Lung (tissue), 13 donors: ENCODE results near the gene OR56A4. TPM values are rescaled to one million over a fixed set of nuclear protein-coding genes. Genes with fewer than 3 reads are reported as not detected.
A peak's percentile ranks its signal among the peaks of the same experiment; 100 is the strongest.

Source experiments
- ATAC-seq: fragments of 200-7000 bp; cut with Tn5 transposase; one replicate; pipeline ENCODE4 v1.9.1; 2020; ENCODE audit warnings: moderate number of reproducible peaks; ENCODE audit not compliant: insufficient read depth, low FRiP score
- DNase-seq, 3 donors: peaks; one replicate each; pipeline ENCODE4 v3.0.0-alpha.2; 2013 to 2017
- H3K27ac ChIP-seq, 2 donors: one replicate each; pipeline ENCODE4 v1.5.1; 2013; ENCODE audit warnings: mild to moderate bottlenecking in 2 of 2, moderate library complexity in 2 of 2, control low read depth in 1 of 2, inconsistent platforms in 1 of 2, low read depth in 1 of 2, low read length in 1 of 2
- H3K27me3 ChIP-seq, 3 donors: one replicate each; pipeline ENCODE4 v1.5.1; 2013; ENCODE audit warnings: low read length in 2 of 3; ENCODE audit not compliant: control insufficient read depth in 3 of 3, insufficient read depth in 3 of 3
- H3K36me3 ChIP-seq, 4 donors: one replicate each; pipeline ENCODE4 v1.5.1; 2013; ENCODE audit warnings: low read length in 4 of 4, mild to moderate bottlenecking in 1 of 4, moderate library complexity in 1 of 4; ENCODE audit not compliant: control insufficient read depth in 4 of 4, insufficient read depth in 4 of 4
- H3K4me1 ChIP-seq, 5 donors: one replicate each; pipeline ENCODE4 v1.5.1; 2013; ENCODE audit warnings: low read length in 5 of 5, mild to moderate bottlenecking in 2 of 5, moderate library complexity in 1 of 5; ENCODE audit not compliant: control insufficient read depth in 5 of 5, insufficient read depth in 5 of 5
- H3K4me3 ChIP-seq: one replicate; pipeline ENCODE4 v1.5.1; 2013; ENCODE audit warnings: mild to moderate bottlenecking, control low read depth, moderate library complexity
- H3K9ac ChIP-seq, 2 donors: one replicate each; pipeline ENCODE4 v1.5.1; 2013; ENCODE audit warnings: low read length in 2 of 2, control low read depth in 1 of 2; ENCODE audit not compliant: insufficient read depth in 1 of 2
- H3K9me3 ChIP-seq, 4 donors: one replicate each; pipeline ENCODE4 v1.5.1; 2013; ENCODE audit warnings: low read length in 3 of 4, mild to moderate bottlenecking in 1 of 4, moderate library complexity in 1 of 4; ENCODE audit not compliant: control insufficient read depth in 4 of 4, insufficient read depth in 3 of 4
- WGBS, 2 donors: extraction: QIAGEN DNeasy Blood & Tissue Kit; methylation state at CpG; one replicate each; pipeline ENCODE4 v1.1.7; 2013; 5-methylcytosine and 5-hydroxymethylcytosine counted together
- polyA plus RNA-seq, 2 donors: library from polyadenylated mRNA; stranded (reverse); fragments of 200-250 nt; gene quantifications; one replicate each; pipeline ENCODE4 v1.2.1, GENCODE V29; 2013
- small RNA-seq: library from RNA; depleted of rRNA; stranded (forward); fragments of <200 nt; gene quantifications from one replicate; pipeline ENCODE3, GENCODE V24; 2014; ENCODE audit warnings: low replicate concordance
- total RNA-seq, 2 donors: library from RNA; depleted of rRNA in 1 of 2; stranded (reverse); fragments of >200 nt in 1 of 2; gene quantifications; one replicate each; pipeline ENCODE4 v1.2.1, GENCODE V29; 2014 to 2021
- TF ChIP-seq, protein P1 (sequence below): IDR thresholded peaks from 2 replicates; pipeline ENCODE4 v1.5.1; 2012; ENCODE audit warnings: mild to moderate bottlenecking; ENCODE audit errors: control extremely low read depth, extremely low read depth
- donor health status: control.
- donor health status: control.
- donor health status: Bipolar disorder and iron deficiency.
- donor health status: healthy.
- donor health status: DM: yes; HTN: yes; CAD: no.

The OR56A4 gene
- total and polyA plus RNA-seq, 4 donors = 0.06 TPM; not detected in 3

- TF ChIP-seq, protein P1, sequence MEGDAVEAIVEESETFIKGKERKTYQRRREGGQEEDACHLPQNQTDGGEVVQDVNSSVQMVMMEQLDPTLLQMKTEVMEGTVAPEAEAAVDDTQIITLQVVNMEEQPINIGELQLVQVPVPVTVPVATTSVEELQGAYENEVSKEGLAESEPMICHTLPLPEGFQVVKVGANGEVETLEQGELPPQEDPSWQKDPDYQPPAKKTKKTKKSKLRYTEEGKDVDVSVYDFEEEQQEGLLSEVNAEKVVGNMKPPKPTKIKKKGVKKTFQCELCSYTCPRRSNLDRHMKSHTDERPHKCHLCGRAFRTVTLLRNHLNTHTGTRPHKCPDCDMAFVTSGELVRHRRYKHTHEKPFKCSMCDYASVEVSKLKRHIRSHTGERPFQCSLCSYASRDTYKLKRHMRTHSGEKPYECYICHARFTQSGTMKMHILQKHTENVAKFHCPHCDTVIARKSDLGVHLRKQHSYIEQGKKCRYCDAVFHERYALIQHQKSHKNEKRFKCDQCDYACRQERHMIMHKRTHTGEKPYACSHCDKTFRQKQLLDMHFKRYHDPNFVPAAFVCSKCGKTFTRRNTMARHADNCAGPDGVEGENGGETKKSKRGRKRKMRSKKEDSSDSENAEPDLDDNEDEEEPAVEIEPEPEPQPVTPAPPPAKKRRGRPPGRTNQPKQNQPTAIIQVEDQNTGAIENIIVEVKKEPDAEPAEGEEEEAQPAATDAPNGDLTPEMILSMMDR = no peak
- Histone ChIP-seq H3K4me1 (no peaks in the 10 kb centered on the region), H3K36me3 (no peaks in the 10 kb centered on the region), H3K27ac (no peak overlapping the region), H3K27me3 (no peaks in the 10 kb centered on the region), H3K9ac (no peak overlapping the region), H3K9me3 (peaks cover 0 to 1% (median 0%) of the 10 kb centered on the region in 4 donors), H3K4me3 (no peak overlapping the region)
- ATAC-seq (no peak), DNase-seq (peak in 2 of 3 donors; percentile 56 to 66)
- 77 to 89% methylated on average over 3 of the region's 3 CpGs for WGBS, 2 donors
These were observed 51.2 kb downstream of the OR56A4 start for GRCh38 chr11:5955586-5955985.

Small RNAs within 50 kb of the gene (small RNA-seq; reads per million reads assigned to genes)
- gene RNA5SP329 = not detected

Other genes starting within 250 kb of the OR56A4 start
- not detected for gene OR52N5, start 223.6 kb downstream of the OR56A4 start, total RNA-seq
- gene OR52N5, start 223.6 kb downstream of the OR56A4 start, polyA plus RNA-seq = not detected
- not detected for gene OR52N1, start 215.7 kb downstream of the OR56A4 start, total RNA-seq
- not detected for gene OR52N1, start 215.7 kb downstream of the OR56A4 start, polyA plus RNA-seq
- not detected for gene OR52N2, start 198.0 kb downstream of the OR56A4 start, total RNA-seq
- under 1 TPM in 1 of 2 donors, not detected in 1; 0.06 TPM for gene OR52N2, start 198.0 kb downstream of the OR56A4 start, polyA plus RNA-seq
- not detected for gene OR52E6, start 165.0 kb downstream of the OR56A4 start, total RNA-seq
- gene OR52E6, start 165.0 kb downstream of the OR56A4 start, polyA plus RNA-seq = not detected
- under 1 TPM in 1 of 2 donors, not detected in 1; 0.18 TPM for gene OR52E8, start 149.3 kb downstream of the OR56A4 start, total RNA-seq
- gene OR52E8, start 149.3 kb downstream of the OR56A4 start, polyA plus RNA-seq = not detected
- gene OR52E4, start 126.3 kb downstream of the OR56A4 start, total RNA-seq = not detected
- not detected for gene OR52E4, start 126.3 kb downstream of the OR56A4 start, polyA plus RNA-seq
- gene OR52E5, start 113.7 kb downstream of the OR56A4 start, total RNA-seq = not detected
- not detected for gene OR52E5, start 113.7 kb downstream of the OR56A4 start, polyA plus RNA-seq
- gene OR56A3, start 64.7 kb downstream of the OR56A4 start, total RNA-seq = not detected
- not detected for gene OR56A3, start 64.7 kb downstream of the OR56A4 start, polyA plus RNA-seq
- not detected for gene OR56A5, start 38.5 kb downstream of the OR56A4 start, total RNA-seq
- not detected for gene OR56A5, start 38.5 kb downstream of the OR56A4 start, polyA plus RNA-seq
- under 1 TPM; 0.18 to 0.23 TPM for gene OR52L1, start 20.0 kb downstream of the OR56A4 start, total RNA-seq
- not detected for gene OR52L1, start 20.0 kb downstream of the OR56A4 start, polyA plus RNA-seq
- under 1 TPM in 1 of 2 donors, not detected in 1; 0.09 TPM for gene OR56A1, start 23.8 kb upstream of the OR56A4 start, total RNA-seq
- gene OR56A1, start 23.8 kb upstream of the OR56A4 start, polyA plus RNA-seq = not detected
- gene OR56B4, start 100.7 kb upstream of the OR56A4 start, total RNA-seq = not detected
- gene OR56B4, start 100.7 kb upstream of the OR56A4 start, polyA plus RNA-seq = not detected
- not detected for gene OR52B2, start 163.4 kb upstream of the OR56A4 start, total RNA-seq
- not detected for gene OR52B2, start 163.4 kb upstream of the OR56A4 start, polyA plus RNA-seq
- gene OR52W1, start 192.3 kb upstream of the OR56A4 start, total RNA-seq = not detected
- not detected for gene OR52W1, start 192.3 kb upstream of the OR56A4 start, polyA plus RNA-seq
- not detected for gene C11orf42, start 198.6 kb upstream of the OR56A4 start, total RNA-seq
- gene C11orf42, start 198.6 kb upstream of the OR56A4 start, polyA plus RNA-seq = not detected
- gene FHIP1B, start 227.7 kb upstream of the OR56A4 start, total RNA-seq = 10 to 100 TPM; 42.0 to 43.4 TPM
- gene FHIP1B, start 227.7 kb upstream of the OR56A4 start, polyA plus RNA-seq = 10 to 100 TPM; 40.9 to 41.5 TPM
- gene CNGA4, start 232.1 kb upstream of the OR56A4 start, total RNA-seq = 10 to 100 TPM in 1 of 2 donors, 1 to 10 TPM in 1; 5.6 to 12.0 TPM
- 1 to 10 TPM in 1 of 2 donors, under 1 TPM in 1; 0.85 to 3.5 TPM for gene CNGA4, start 232.1 kb upstream of the OR56A4 start, polyA plus RNA-seq